SK-N-DZ (cell line): ENCODE data around the gene RRP1B.
"Not testable (repeated sequence)": the region's sequence is repeated elsewhere in the genome, so short reads cannot be mapped to it uniquely, and the experiment has no call there.

Source experiments
- DNase-seq: peaks from one replicate; pipeline ENCODE4 v3.0.0-alpha.2; 2015; ENCODE audit warnings: low spot score

RRP1B gene

GRCh38 chr21:43639470-43640353 is 19.6 kb upstream of the RRP1B start:
- DNase-seq, result no peak

DNA sequence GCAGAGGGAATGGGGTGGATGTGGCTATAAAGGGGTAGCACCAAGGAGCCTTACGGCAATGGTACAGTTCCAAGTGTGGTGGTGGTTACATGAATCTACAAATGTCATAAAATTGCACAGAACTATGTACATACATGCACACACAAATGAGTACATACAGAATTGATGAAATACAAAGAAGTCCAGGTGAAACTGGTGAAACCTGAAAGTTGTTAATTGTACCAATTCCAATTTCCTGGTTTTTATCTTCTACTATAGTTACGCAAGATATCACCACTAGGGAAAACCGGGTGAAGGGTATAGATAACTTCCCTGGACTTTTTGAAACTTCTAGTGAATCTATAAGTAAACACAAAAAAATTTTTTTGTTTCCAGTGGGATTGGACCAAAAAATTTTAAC is 19.0 kb upstream of the RRP1B start:
- no peak for DNase-seq

- DNase-seq, result no peak
Observed at GRCh38 chr21:43643193-43643592, 16.2 kb upstream of the RRP1B start.

DNA sequence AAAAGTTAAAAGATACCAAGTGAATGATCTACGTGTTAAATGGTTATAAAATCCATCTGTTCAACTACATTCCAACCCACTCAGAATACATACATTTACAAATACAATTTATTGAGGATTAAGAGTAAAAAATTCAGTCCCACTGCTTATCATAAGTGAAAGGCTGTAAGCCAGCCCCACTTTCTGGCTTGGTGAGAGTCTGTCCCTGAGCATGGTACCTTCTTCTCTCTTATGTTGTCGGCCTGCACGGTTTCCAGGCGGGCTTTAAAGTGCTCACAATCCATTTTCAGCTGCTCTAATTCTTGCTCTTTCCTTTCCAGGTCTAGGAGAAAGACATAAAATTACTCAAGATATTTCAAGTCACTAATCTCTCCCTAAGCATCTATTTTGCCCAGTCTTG is 15.3 kb upstream of the RRP1B start:
- no peak for DNase-seq

- DNase-seq, result no peak
Observed at GRCh38 chr21:43644609-43645008, 14.8 kb upstream of the RRP1B start.

DNA sequence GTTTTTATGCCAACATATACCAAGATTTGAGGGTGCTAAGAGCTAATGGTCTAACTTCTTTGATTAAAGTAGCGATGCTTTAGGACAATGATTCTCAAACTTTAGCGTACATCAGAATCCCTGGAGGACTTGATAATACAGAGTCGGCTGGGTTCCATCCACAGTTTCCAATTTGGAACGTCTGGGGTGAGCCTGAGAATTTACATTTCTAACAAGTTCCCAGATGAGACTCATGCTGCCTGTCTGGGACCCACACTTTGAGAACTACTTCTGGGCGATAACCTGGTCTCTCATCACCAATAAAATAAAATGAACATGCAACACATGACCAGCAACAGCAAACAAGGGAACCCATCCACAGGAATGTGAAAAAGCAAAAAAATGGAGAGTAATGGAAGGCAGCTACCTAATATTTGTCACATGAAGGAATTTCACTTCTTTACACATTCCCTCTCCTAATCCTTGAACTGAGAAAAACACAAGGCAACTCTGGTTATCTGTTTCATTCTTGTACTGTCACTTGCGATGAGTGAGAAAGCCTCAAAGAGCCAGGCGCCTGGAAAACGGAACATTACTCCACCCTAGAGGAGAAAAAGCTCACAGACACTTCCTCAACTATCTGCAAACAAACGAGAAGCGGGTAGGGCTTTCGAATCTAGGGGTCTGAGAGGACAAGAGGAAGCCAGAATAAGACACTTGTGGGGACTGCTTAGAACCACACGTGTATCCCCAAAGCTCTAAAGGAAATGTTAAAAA is 14.0 kb upstream of the RRP1B start:
- DNase-seq, result peak; percentile 21

GRCh38 chr21:43645976-43646375 is 13.4 kb upstream of the RRP1B start:
- DNase-seq, result no peak

- peak; percentile 84 for DNase-seq
Observed at GRCh38 chr21:43646550-43647260, 12.7 kb upstream of the RRP1B start.

GRCh38 chr21:43648171-43648570 is 11.2 kb upstream of the RRP1B start:
- no peak for DNase-seq

DNA sequence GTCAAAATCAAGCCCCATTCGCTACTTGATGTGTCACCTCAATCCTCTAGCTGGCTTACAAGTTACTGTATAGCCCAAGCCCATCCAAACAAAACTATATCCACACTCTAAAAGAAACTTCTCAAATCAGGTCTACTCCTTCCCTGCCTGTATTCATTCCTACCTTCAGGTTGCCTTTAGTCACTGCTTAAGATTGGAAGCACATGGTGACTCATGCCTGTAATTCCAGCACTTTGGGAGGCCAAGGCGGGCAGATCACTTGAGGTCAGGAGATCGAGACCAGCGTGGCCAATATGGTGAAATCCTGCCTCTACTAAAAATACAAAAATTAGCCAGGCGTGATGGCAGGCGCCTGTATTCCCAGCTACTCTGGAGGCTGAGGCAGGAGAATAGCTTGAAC is 7.4 kb upstream of the RRP1B start:
- DNase-seq, result not testable (repeated sequence)

- DNase-seq, result no peak
Observed at GRCh38 chr21:43652616-43653015, 6.7 kb upstream of the RRP1B start.

GRCh38 chr21:43653626-43654025 is 5.7 kb upstream of the RRP1B start:
- no peak for DNase-seq

DNA sequence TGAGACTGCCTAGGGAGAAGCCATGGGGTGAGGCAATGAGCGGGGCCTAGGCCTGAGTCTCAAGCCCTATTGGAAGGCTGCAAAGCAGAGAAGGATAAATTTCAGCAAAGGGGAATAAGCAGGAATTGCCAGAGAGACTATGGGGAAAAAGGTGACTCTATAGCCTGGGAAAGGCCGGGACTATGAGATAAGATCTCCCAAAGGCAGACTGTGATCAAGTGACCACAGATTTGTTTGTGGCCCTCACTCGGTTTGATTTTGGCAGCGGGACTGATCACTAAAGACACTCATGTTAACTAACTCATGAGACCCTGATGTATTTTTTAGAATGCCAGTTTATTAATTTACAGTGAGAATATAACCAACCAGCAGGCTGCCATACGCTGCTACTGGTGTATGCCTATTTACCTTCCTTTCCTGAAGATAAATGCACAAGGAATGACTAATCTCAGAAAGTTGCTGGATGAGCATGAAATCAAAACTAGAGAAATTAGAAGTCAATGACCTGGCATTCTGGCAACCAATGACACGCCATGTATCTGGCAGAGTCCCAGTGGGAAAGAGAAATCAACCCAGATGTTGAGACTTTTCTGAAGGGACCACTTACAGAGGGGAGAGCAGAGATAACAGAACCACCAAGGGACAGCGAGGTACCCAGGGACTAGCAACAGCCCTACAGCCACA is 4.4 kb upstream of the RRP1B start:
- no peak for DNase-seq

- DNase-seq, result no peak
Observed at GRCh38 chr21:43657355-43658087, 1.8 kb upstream of the RRP1B start.

- DNase-seq, result no peak
Observed at GRCh38 chr21:43658088-43658741, 1.1 kb upstream of the RRP1B start.

DNA sequence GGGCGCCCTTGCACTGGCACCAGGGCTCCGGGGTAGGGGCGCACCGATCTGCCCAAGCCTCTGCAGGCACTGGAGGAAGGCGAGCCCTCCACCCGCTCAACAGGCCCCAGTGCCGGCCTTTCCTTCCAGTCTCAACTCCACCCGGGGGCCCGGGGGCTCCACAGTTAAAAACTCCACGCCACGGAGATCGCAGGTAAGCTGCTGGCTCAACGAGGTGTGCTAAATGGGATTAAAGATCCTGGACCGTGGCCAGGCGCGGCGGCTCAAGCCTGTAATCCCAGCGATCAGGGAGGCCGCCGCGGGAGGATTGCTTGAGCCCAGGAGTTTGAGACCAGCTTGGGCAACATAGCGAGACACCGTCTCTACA is 608 bp upstream of the RRP1B start:
- DNase-seq, result no peak

DNA sequence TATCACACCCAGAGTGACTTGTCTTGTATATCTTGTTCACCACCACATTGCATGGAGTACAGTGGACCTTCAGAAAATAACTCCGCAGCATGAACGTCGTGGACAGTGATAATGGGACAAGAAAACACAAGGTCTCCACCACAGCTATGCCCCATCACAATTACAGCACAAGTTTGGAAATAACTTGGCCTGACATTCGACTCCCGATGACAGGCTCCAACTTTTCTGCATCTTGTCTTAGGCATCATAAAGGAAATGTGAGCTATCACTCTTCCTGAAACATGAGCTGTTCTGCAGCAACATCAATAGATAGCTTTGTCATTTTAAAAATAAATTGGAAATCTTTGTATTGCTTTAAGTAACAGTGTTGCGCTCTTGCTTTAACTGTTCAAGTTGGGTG is 2.9 kb downstream of the RRP1B start:
- DNase-seq, result no peak

GRCh38 chr21:43663033-43663432 is 3.7 kb downstream of the RRP1B start:
- no peak for DNase-seq

- DNase-seq, result no peak
Observed at GRCh38 chr21:43664358-43664757, 5.0 kb downstream of the RRP1B start.

DNA sequence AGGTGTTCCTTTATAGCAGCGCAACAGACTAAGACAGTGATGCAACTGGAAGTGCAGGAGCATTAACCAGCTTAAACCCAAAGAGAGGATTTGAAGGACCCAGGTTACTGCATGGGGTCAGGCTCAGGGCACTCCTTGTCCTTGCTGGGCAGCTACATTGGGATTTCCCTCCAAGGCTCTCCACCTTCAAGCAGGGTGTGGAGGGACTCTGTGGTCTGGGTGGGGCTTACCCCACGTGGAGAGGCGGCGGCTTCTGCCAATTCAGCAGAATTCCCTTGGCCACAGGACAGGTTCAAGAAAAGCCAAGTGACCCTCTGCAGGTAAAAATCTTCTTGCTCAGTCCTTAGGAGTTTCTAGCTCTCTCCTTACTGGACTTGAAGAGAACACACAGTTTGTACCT is 6.5 kb downstream of the RRP1B start:
- DNase-seq, result no peak
